H1 (cell line): ENCODE results near the gene INPP5A. TPM values are rescaled to one million over a fixed set of nuclear protein-coding genes. Genes with fewer than 3 reads are reported as not detected.

Experiments used
- CTCF ChIA-PET: fragments of 300-600 bp; sonication (Branson Sonifier 250); formaldehyde crosslinking; loops from one replicate; lab custom pipeline; 2021; ENCODE audit not compliant: partially characterized antibody; lab: Charles Lee
- POLR2A ChIA-PET: fragments of 300-600 bp; sonication (Branson Sonifier 250); formaldehyde crosslinking; loops from one replicate; lab custom pipeline; 2021; ENCODE audit warnings: inconsistent platforms; ENCODE audit not compliant: partially characterized antibody; lab: Charles Lee
- DNase-seq, 2 experiments: peaks; one replicate each; pipeline versions ENCODE4 v3.0.0 to v3.0.0-alpha.2; 2010 to 2022; ENCODE audit warnings: low spot score in 2 of 2, low read depth in 1 of 2, mixed read lengths in 1 of 2
- FAIRE-seq: peaks from 2 replicates; lab custom pipeline; 2011; peaks lifted over from hg19 to GRCh38; lab: Jason Lieb, UNC
- H2AFZ ChIP-seq: 2 replicates; pipeline ENCODE4 v1.8.1; 2012; ENCODE audit warnings: low read length, inconsistent platforms
- H2AK5ac ChIP-seq: 2 replicates; pipeline ENCODE4 v1.6.1; 2013; ENCODE audit warnings: low read depth, low read length
- H2BK120ac ChIP-seq: replicated peaks from 2 replicates; pipeline ENCODE3; 2013; ENCODE audit warnings: low read depth, low read length, inconsistent platforms
- H2BK12ac ChIP-seq: 2 replicates; pipeline ENCODE4 v1.6.1; 2013; ENCODE audit warnings: low read depth, low read length
- H2BK15ac ChIP-seq: 2 replicates; pipeline ENCODE4 v1.6.1; 2013; ENCODE audit warnings: low read length
- H2BK20ac ChIP-seq: 2 replicates; pipeline ENCODE4 v1.6.1; 2013; ENCODE audit warnings: low read length
- H2BK5ac ChIP-seq: 2 replicates; pipeline ENCODE4 v1.6.1; 2013; ENCODE audit warnings: low read depth, low read length
- H3K14ac ChIP-seq: 2 replicates; pipeline ENCODE4 v1.6.1; 2013; ENCODE audit warnings: inconsistent platforms; ENCODE audit not compliant: insufficient read length
- H3K18ac ChIP-seq: 2 replicates; pipeline ENCODE4 v1.6.1; 2013; ENCODE audit warnings: low read length; ENCODE audit errors: extremely low read depth
- H3K23ac ChIP-seq: 2 replicates; pipeline ENCODE4 v1.6.1; 2013; ENCODE audit warnings: inconsistent platforms; ENCODE audit not compliant: insufficient read length
- H3K23me2 ChIP-seq: 2 replicates; pipeline ENCODE4 v1.6.1; 2013; ENCODE audit warnings: low read depth, low read length
- H3K27ac ChIP-seq: 2 replicates; pipeline ENCODE4 v1.6.1; 2011; ENCODE audit warnings: low read depth, low read length, inconsistent platforms
- H3K27me3 ChIP-seq, 4 experiments: replicated peaks in 1 of 4; 1 replicate in 1 of 4; 2 replicates in 3 of 4; pipeline versions ENCODE4 v1.6.1 to v1.8.1; 2011 to 2013; ENCODE audit warnings: low read length in 3 of 4, mild to moderate bottlenecking in 3 of 4, inconsistent platforms in 2 of 4, mixed read lengths in 2 of 4, moderate library complexity in 1 of 4; ENCODE audit not compliant: control insufficient read depth in 3 of 4, insufficient read depth in 3 of 4; ENCODE audit errors: extremely low read depth in 1 of 4
- H3K36me3 ChIP-seq, 4 experiments: 2 replicates each; pipeline versions ENCODE4 v1.6.1 to v1.8.1; 2011 to 2013; ENCODE audit warnings: mild to moderate bottlenecking in 4 of 4, low read length in 3 of 4, moderate library complexity in 2 of 4, control low read depth in 1 of 4, inconsistent platforms in 1 of 4; ENCODE audit not compliant: insufficient read depth in 4 of 4, control insufficient read depth in 2 of 4
- H3K4ac ChIP-seq: replicated peaks from 2 replicates; pipeline ENCODE3; 2013; ENCODE audit warnings: low read length, low read depth, mixed read lengths, inconsistent platforms; ENCODE audit not compliant: insufficient read length
- H3K4me1 ChIP-seq, 4 experiments: replicated peaks in 1 of 4; 1 replicate in 1 of 4; 2 replicates in 3 of 4; pipeline versions ENCODE4 v1.6.1 to v1.8.1; 2011 to 2013; ENCODE audit warnings: low read length in 3 of 4, inconsistent platforms in 2 of 4, mixed read lengths in 1 of 4; ENCODE audit not compliant: insufficient read depth in 4 of 4, control insufficient read depth in 3 of 4
- H3K4me2 ChIP-seq, 2 experiments: 2 replicates each; pipeline versions ENCODE4 v1.6.1 to v1.8.1; 2011 to 2013; ENCODE audit warnings: low read depth in 2 of 2, low read length in 2 of 2, control low read depth in 1 of 2, inconsistent platforms in 1 of 2, mild to moderate bottlenecking in 1 of 2; ENCODE audit not compliant: insufficient read depth in 1 of 2
- H3K4me3 ChIP-seq, 4 experiments: fragments of 200-600, 300-600 bp in 1 of 4; sonication (generic), shearing (Covaris generic), sonication (Bioruptor Twin) in 1 of 4; 2 replicates each; pipeline versions ENCODE4 v1.5.1 to v1.8.1; 2011 to 2016; ENCODE audit warnings: low read length in 4 of 4, low read depth in 3 of 4, control low read depth in 2 of 4, inconsistent platforms in 2 of 4, mild to moderate bottlenecking in 2 of 4, mixed read lengths in 1 of 4, moderate library complexity in 1 of 4; ENCODE audit not compliant: insufficient read depth in 2 of 4; ENCODE audit errors: extremely low read depth in 1 of 4
- H3K56ac ChIP-seq: replicated peaks from 2 replicates; pipeline ENCODE3; 2013; ENCODE audit warnings: low read depth, mild to moderate bottlenecking, mixed read lengths, low read length, inconsistent platforms; ENCODE audit not compliant: insufficient read length
- H3K79me1 ChIP-seq: 2 replicates; pipeline ENCODE4 v1.6.1; 2013; ENCODE audit warnings: low read depth, low read length, control low read depth
- H3K79me2 ChIP-seq, 2 experiments: 2 replicates each; pipeline versions ENCODE4 v1.6.1 to v1.8.1; 2012 to 2013; ENCODE audit warnings: low read length in 2 of 2, mild to moderate bottlenecking in 2 of 2, inconsistent platforms in 1 of 2; ENCODE audit not compliant: insufficient read depth in 2 of 2, control insufficient read depth in 1 of 2
- H3K9ac ChIP-seq, 4 experiments: replicated peaks in 1 of 4; 1 replicate in 1 of 4; 2 replicates in 3 of 4; pipeline versions ENCODE4 v1.6.1 to v1.8.1; 2011 to 2013; ENCODE audit warnings: low read depth in 3 of 4, low read length in 3 of 4, control low read depth in 2 of 4, mild to moderate bottlenecking in 2 of 4, moderate library complexity in 2 of 4, inconsistent platforms in 1 of 4; ENCODE audit errors: extremely low read depth in 1 of 4
- H3K9me3 ChIP-seq, 2 experiments: 2 replicates each; pipeline versions ENCODE4 v1.6.1 to v1.8.1; 2012 to 2013; ENCODE audit warnings: mild to moderate bottlenecking in 2 of 2, moderate library complexity in 2 of 2, control low read depth in 1 of 2, inconsistent platforms in 1 of 2, low read depth in 1 of 2, low read length in 1 of 2, mixed read lengths in 1 of 2; ENCODE audit not compliant: insufficient read depth in 2 of 2
- H4K20me1 ChIP-seq, 2 experiments: replicated peaks in 1 of 2; 2 replicates each; pipeline versions ENCODE3 to v1.8.1; 2011 to 2013; ENCODE audit warnings: inconsistent platforms in 2 of 2, low read length in 2 of 2, mild to moderate bottlenecking in 1 of 2; ENCODE audit not compliant: insufficient read depth in 2 of 2, control insufficient read depth in 1 of 2
- H4K5ac ChIP-seq: 2 replicates; pipeline ENCODE4 v1.6.1; 2013; ENCODE audit warnings: low read length, low read depth, mixed read lengths, inconsistent platforms; ENCODE audit not compliant: insufficient read length
- H4K8ac ChIP-seq: 2 replicates; pipeline ENCODE4 v1.8.0; 2013; ENCODE audit warnings: mild to moderate bottlenecking, moderate library complexity, low read length, inconsistent platforms; ENCODE audit not compliant: insufficient read depth; ENCODE audit errors: extremely low read depth
- H4K91ac ChIP-seq: replicated peaks from 2 replicates; pipeline ENCODE3; 2013; ENCODE audit warnings: low read length, mixed read lengths, inconsistent platforms; ENCODE audit not compliant: insufficient read length
- ATF2 ChIP-seq: IDR thresholded peaks from 2 replicates; pipeline ENCODE4 v1.6.1; 2012; ENCODE audit warnings: low read length, inconsistent platforms
- BACH1 ChIP-seq: IDR thresholded peaks from 2 replicates; pipeline ENCODE4 v1.6.1; 2012; ENCODE audit warnings: low read length, improper control_type of control experiment
- CREB1 ChIP-seq: IDR thresholded peaks from 2 replicates; pipeline ENCODE4 v1.6.1; 2012; ENCODE audit warnings: inconsistent platforms
- JUN ChIP-seq: IDR thresholded peaks from 2 replicates; pipeline ENCODE4 v1.6.1; 2011; ENCODE audit warnings: low read depth, mild to moderate bottlenecking, improper control_type of control experiment, low read length
- KDM4A ChIP-seq: IDR thresholded peaks from one replicate; pipeline ENCODE4 v1.7.1; 2012; ENCODE audit warnings: low read depth, mild to moderate bottlenecking, moderate library complexity, low read length, inconsistent platforms; ENCODE audit not compliant: severe bottlenecking
- POLR2AphosphoS5 ChIP-seq: IDR thresholded peaks from 2 replicates; pipeline ENCODE4 v1.6.1; 2011; ENCODE audit warnings: low read depth, low read length
- TAF1 ChIP-seq: IDR thresholded peaks from 2 replicates; pipeline ENCODE4 v1.6.1; 2011; ENCODE audit warnings: mild to moderate bottlenecking, low read depth, low read length
- TCF12 ChIP-seq: IDR thresholded peaks from 2 replicates; pipeline ENCODE4 v1.6.1; 2011; ENCODE audit warnings: low read depth, mild to moderate bottlenecking, low read length
- WGBS, 2 experiments: shearing (Covaris generic) in 1 of 2; methylation state at CpG; one replicate each; pipeline versions ENCODE4 v1.1.6 to v1.1.7; 2013 to 2015; ENCODE audit warnings: low lambda C conversion rate in 2 of 2, mixed read lengths in 2 of 2, inconsistent platforms in 1 of 2, low coverage in 1 of 2, missing lambda C conversion rate in 1 of 2; ENCODE audit not compliant: insufficient replicate concordance in 2 of 2, insufficient coverage in 1 of 2, insufficient read length in 1 of 2; ENCODE audit errors: extremely low coverage in 1 of 2, missing lambda C conversion rate in 1 of 2; 5-methylcytosine and 5-hydroxymethylcytosine counted together
- polyA plus RNA-seq, 7 experiments: library from polyadenylated mRNA; depleted of rRNA in 3 of 7; stranded (reverse) in 5 of 7; unstranded in 2 of 7; fragments of >200 nt in 5 of 7; fragments of 200-250 nt in 2 of 7; gene quantifications; 1 replicate in 5 of 7; 2 replicates in 1 of 7; 4 replicates in 1 of 7; pipeline versions ENCODE4 v1.2.1 to v1.2.3, GENCODE V29; 2011 to 2013; ENCODE audit warnings: missing spikeins in 2 of 7, mixed read lengths in 2 of 7
- total RNA-seq: library from RNA; stranded (reverse); fragmentation: NEBNext Ultra II Directional; extraction: Animal tissue kit (Norgen Biotek cat#: 25700); gene quantifications from 2 replicates; pipeline ENCODE4 v1.2.1, GENCODE V29; 2021
- TF ChIP-seq, protein P1 (sequence below): IDR thresholded peaks from 2 replicates; pipeline ENCODE4 v1.6.1; 2011; ENCODE audit warnings: low read depth, mild to moderate bottlenecking, low read length; ENCODE audit not compliant: insufficient read depth
- TF ChIP-seq, protein P2 (sequence below): IDR thresholded peaks from 2 replicates; pipeline ENCODE4 v1.6.1; 2012; ENCODE audit warnings: inconsistent platforms

The INPP5A gene
- total and polyA plus RNA-seq, 2 of the 8 experiments (the other 6 are each of a cell fraction or from before 2014, with no cell fraction given), result 19.7 to 27.5 TPM

DNA sequence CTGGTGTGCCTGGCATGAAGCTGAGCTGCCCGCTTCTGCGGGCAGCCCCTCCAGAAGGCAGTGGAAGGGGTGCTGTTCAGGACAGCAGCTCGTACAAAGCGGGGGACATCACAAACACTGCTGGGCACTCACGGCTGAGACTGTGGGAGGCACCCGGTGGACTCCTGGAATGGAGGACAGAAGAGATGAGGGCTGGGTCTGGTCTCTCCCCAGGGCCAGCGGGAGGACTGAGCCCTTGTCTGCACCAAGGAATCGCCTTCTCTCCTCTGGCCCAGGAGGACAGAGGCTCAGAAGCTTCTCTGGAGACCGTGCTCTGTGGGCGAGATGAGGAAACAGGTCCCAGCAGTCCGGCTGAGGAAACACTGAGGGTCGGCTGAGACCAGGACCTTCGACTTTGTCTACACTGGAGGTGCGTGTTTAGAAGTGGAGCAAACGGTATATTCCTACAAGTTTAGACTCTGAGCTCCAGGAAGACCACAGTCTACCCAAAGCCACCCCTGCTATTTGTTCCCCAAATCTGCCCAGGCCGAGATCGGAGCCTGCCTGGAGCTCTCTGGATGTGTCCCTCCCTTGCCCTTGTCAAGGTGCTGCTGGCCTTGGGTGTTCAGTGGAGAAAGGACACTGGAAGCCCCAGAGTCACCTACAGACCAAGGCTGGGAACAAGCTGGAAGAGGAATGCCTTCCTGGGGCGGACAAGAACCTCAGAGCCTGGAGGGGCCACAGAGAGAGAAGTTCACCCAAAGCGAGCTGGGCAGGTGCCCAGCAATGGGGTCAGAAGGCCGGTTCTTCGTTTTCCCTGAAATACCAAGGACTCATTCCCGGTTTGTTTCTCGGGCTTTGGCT, 12.9 kb upstream of the INPP5A start:
- H4K91ac ChIP-seq, result no peak overlapping the region
- H3K27ac ChIP-seq, result no peak overlapping the region
- H4K20me1 ChIP-seq, result no peaks in the 10 kb centered on the region
- H4K5ac ChIP-seq, result no peak overlapping the region
- no peak for DNase-seq
- no peaks in the 10 kb centered on the region for H3K36me3 ChIP-seq
- 88% methylated on average over 23 of the region's 23 CpGs; no CpG with 5 or more reads in 1 of the 2 experiments for WGBS, 2 experiments
- H3K27me3 ChIP-seq, result peaks cover under 1 to 23% (median 9%) of the 10 kb centered on the region in 4 experiments
- no peak overlapping the region for H3K18ac ChIP-seq
- H3K4me3 ChIP-seq, result no peak overlapping the region
- H2AFZ ChIP-seq, result no peak overlapping the region
- no peak overlapping the region for H2BK5ac ChIP-seq
- no peak overlapping the region for H3K56ac ChIP-seq
- H2BK20ac ChIP-seq, result no peak overlapping the region
- H3K4ac ChIP-seq, result no peak overlapping the region
- H2BK120ac ChIP-seq, result no peak overlapping the region
- CTCF ChIA-PET, result interaction anchor here (1.0 to 1.8 kb wide), 4 partner anchors 11 to 108 kb away, joined by 3 to 7 read pairs (median 4); no protein-coding TSS in a partner anchor
- no peak overlapping the region for H3K23ac ChIP-seq
- peaks cover 0 to 1% (median 0%) of the 10 kb centered on the region in 4 experiments; a peak in 1 of 7 replicates for H3K4me1 ChIP-seq
- no peak overlapping the region for H3K9ac ChIP-seq
- no peak overlapping the region for H3K4me2 ChIP-seq
- no peak overlapping the region for H2BK12ac ChIP-seq
- no peaks in the 10 kb centered on the region for H3K9me3 ChIP-seq
- no peaks in the 10 kb centered on the region for H3K79me2 ChIP-seq
- no peak for FAIRE-seq
- POLR2A ChIA-PET, result interaction anchor here (1.0 to 2.3 kb wide), 2 partner anchors 12 to 47 kb away, joined by 3 to 7 read pairs; no protein-coding TSS in a partner anchor
- H3K23me2 ChIP-seq, result no peaks in the 10 kb centered on the region
- no peak overlapping the region for H3K14ac ChIP-seq
- no peak overlapping the region for H4K8ac ChIP-seq
- H2AK5ac ChIP-seq, result no peak overlapping the region
- H2BK15ac ChIP-seq, result no peak overlapping the region
- H3K79me1 ChIP-seq, result no peaks in the 10 kb centered on the region
- TF ChIP-seq TCF12 (no peak), JUN (no peak), CREB1 (no peak), KDM4A (no peak), TAF1 (no peak), ATF2 (no peak), POLR2AphosphoS5 (no peak), BACH1 (no peak)
- TF ChIP-seq, protein P1, sequence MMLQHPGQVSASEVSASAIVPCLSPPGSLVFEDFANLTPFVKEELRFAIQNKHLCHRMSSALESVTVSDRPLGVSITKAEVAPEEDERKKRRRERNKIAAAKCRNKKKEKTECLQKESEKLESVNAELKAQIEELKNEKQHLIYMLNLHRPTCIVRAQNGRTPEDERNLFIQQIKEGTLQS, result no peak
- TF ChIP-seq, protein P2, sequence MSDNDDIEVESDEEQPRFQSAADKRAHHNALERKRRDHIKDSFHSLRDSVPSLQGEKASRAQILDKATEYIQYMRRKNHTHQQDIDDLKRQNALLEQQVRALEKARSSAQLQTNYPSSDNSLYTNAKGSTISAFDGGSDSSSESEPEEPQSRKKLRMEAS, result no peak
